Middle frontal gyrus (tissue), 1 donor: ENCODE results near the gene PDE10A.

Source experiments
- DNase-seq: peaks from one replicate; pipeline ENCODE4 v3.0.0-alpha.2; 2015; ENCODE audit warnings: low spot score; ENCODE audit errors: extremely low spot score

Gene PDE10A

GRCh38 chr6:165300422-165300936 lies 362.6 kb downstream of the PDE10A start:
- no peak for DNase-seq

GRCh38 chr6:165298875-165299274 lies 364.2 kb downstream of the PDE10A start:
- no peak for DNase-seq

GRCh38 chr6:165298402-165298801 lies 364.6 kb downstream of the PDE10A start:
- no peak for DNase-seq

GRCh38 chr6:165292657-165293056 lies 370.4 kb downstream of the PDE10A start:
- DNase-seq: no peak
